ENCODE data around the gene MRPL14. TPM values are rescaled to one million over a fixed set of nuclear protein-coding genes. Genes with fewer than 3 reads are reported as not detected.

Gene MRPL14
- total and polyA plus RNA-seq, 2 of the 8 experiments (the other 6 are each of a cell fraction or from before 2014, with no cell fraction given), result 82.0 to 97.1 TPM

- no peak for TF ChIP-seq CHD7 (IDR thresholded peaks at IDR 0.05; ENCODE audit: insufficient replicate concordance, low read length)
Observed at GRCh38 chr6:44127186-44128019, at the start of gene MRPL14, which contains the start of gene TMEM63B (continued).
